PC-9 (cell line): Measurements from ENCODE around the gene TBX20. TPM values are rescaled to one million over a fixed set of nuclear protein-coding genes. Genes with fewer than 3 reads are reported as not detected.
"Not testable (repeated sequence)": the region's sequence is repeated elsewhere in the genome, so short reads cannot be mapped to it uniquely, and the experiment has no call there.

Experiments
- BruUV-seq: library from RNA; stranded (reverse); fragments of 400-500 nt; replicated peaks from 2 replicates; lab custom pipeline; 2021; lab: Mats Ljungman, UMichigan
- CTCF ChIA-PET: fragments of 300-600 bp; sonication (Branson Sonifier 250); formaldehyde crosslinking; loops from one replicate; lab custom pipeline; 2022; ENCODE audit warnings: antibody characterized with exemption; lab: Charles Lee
- POLR2A ChIA-PET: fragments of 300-600 bp; sonication (Branson Sonifier 250); formaldehyde crosslinking; loops from one replicate; lab custom pipeline; 2022; ENCODE audit warnings: antibody characterized with exemption; ENCODE audit not compliant: unreplicated experiment; lab: Charles Lee
- DNase-seq, 2 experiments: peaks; one replicate each; pipeline versions ENCODE4 v3.0.0 to v3.0.0-alpha.2; 2015 to 2022; ENCODE audit warnings: mixed read lengths in 1 of 2
- H2AFZ ChIP-seq: fragments of 200-600 bp; sonication (generic); 2 replicates; pipeline ENCODE4 v1.8.1; 2017; ENCODE audit warnings: antibody characterized with exemption
- H3F3A ChIP-seq: fragments of 200-600 bp; sonication (generic); 2 replicates; pipeline ENCODE4 v1.8.1; 2017; ENCODE audit warnings: antibody characterized with exemption, mild to moderate bottlenecking, low read depth; ENCODE audit not compliant: insufficient read depth
- H3K27ac ChIP-seq: fragments of 200-600 bp; sonication (generic); 2 replicates; pipeline ENCODE4 v1.6.1; 2016; ENCODE audit warnings: mixed run types
- H3K27me3 ChIP-seq: fragments of 200-600 bp; sonication (generic); 2 replicates; pipeline ENCODE4 v1.6.1; 2016; ENCODE audit warnings: low read depth, mixed run types; ENCODE audit not compliant: insufficient read depth
- H3K36me3 ChIP-seq: fragments of 200-600 bp; sonication (generic); 2 replicates; pipeline ENCODE4 v1.6.1; 2016; ENCODE audit warnings: low read depth, mixed run types
- H3K4me1 ChIP-seq: fragments of 200-600 bp; sonication (generic); replicated peaks from 2 replicates; pipeline ENCODE4 v1.6.1; 2016; ENCODE audit warnings: mixed run types; ENCODE audit not compliant: insufficient read depth
- H3K4me2 ChIP-seq: fragments of 200-600 bp; sonication (generic); 2 replicates; pipeline ENCODE4 v1.6.1; 2017; ENCODE audit warnings: mixed run types
- H3K4me3 ChIP-seq: fragments of 200-600 bp; sonication (generic); 2 replicates; pipeline ENCODE4 v1.6.1; 2016; ENCODE audit warnings: mixed run types
- H3K79me2 ChIP-seq: fragments of 200-600 bp; sonication (generic); 2 replicates; pipeline ENCODE4 v1.6.1; 2017; ENCODE audit warnings: low read depth, mixed run types
- H3K9me2 ChIP-seq: fragments of 200-600 bp; sonication (generic); 2 replicates; pipeline ENCODE4 v1.8.1; 2017; ENCODE audit warnings: mild to moderate bottlenecking; ENCODE audit not compliant: insufficient read depth
- H3K9me3 ChIP-seq: fragments of 200-600 bp; sonication (generic); 2 replicates; pipeline ENCODE4 v1.8.1; 2016; ENCODE audit warnings: low read depth; ENCODE audit not compliant: insufficient read depth
- H4K20me1 ChIP-seq: fragments of 200-600 bp; sonication (generic); 2 replicates; pipeline ENCODE4 v1.8.1; 2017; ENCODE audit not compliant: insufficient read depth
- intact Hi-C: fragments of 100-400 bp; cut with micrococcal nuclease; formaldehyde crosslinking; loops from one replicate; pipeline ENCODE4 v1.10.0; 2022; ENCODE audit not compliant: unreplicated experiment
- total RNA-seq: library from RNA; stranded (reverse); gene quantifications from 2 replicates; pipeline ENCODE4 v1.2.3, GENCODE V29; 2021

The TBX20 gene
- total RNA-seq, 1 experiment from 2014 or later = 1.1 TPM

DNA sequence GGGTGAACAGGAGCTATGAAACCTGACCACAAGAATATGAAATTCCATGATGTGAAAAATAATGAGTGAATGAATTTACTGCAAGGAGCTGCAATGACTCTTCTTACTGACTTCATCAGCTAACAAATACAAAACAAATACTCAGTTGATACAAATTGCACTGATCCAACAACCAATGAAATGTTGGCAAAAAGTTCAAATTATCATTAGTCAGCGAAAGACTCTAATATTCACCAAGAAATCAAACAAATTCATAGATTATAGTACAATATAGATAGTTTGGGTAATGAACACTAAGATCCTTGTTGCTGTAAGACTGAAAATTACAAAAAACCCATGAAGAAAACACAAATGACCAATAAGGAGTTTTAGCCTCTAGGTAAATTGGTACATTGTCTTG lies 49.0 kb downstream of the TBX20 start:
- intact Hi-C loops, H3K36me3 ChIP-seq, H3K4me3 ChIP-seq, H4K20me1 ChIP-seq, H3K4me2 ChIP-seq, DNase-seq, H3K79me2 ChIP-seq, H3K9me3 ChIP-seq, H2AFZ ChIP-seq, H3K27ac ChIP-seq, H3K27me3 ChIP-seq, CTCF ChIA-PET, BruUV-seq, H3F3A ChIP-seq, POLR2A ChIA-PET, H3K9me2 ChIP-seq: not testable (repeated sequence)
- peaks cover 11% of the 10 kb centered on the region for H3K4me1 ChIP-seq

DNA sequence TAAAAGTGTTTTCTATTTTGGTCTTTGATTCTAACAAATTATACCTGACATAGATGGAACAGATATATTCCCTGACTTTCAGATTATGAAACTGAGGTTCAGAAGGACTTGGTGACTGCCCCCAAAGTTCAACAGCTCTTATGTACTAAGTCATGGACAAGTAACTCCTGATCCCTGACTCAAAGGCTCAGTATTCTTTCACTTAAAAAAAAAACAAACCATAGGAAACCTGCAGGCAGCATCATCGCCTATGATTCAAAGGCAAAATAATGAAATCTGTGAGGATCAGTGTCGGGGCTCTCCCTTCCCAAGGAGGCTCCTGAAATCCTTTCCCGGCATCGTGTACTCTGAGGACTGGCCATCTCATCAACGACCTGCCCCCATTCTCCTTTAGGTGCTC lies 49.9 kb downstream of the TBX20 start:
- H3K4me3 ChIP-seq, DNase-seq, CTCF ChIA-PET, H3K9me3 ChIP-seq, intact Hi-C loops, H3K27me3 ChIP-seq, H2AFZ ChIP-seq, H4K20me1 ChIP-seq, H3K9me2 ChIP-seq, H3K4me2 ChIP-seq, BruUV-seq, H3F3A ChIP-seq, H3K27ac ChIP-seq, POLR2A ChIA-PET, H3K36me3 ChIP-seq, H3K79me2 ChIP-seq: not testable (repeated sequence)
- peaks cover 19% of the 10 kb centered on the region for H3K4me1 ChIP-seq

GRCh38 chr7:35202353-35202752 lies 51.5 kb downstream of the TBX20 start:
- Histone ChIP-seq H3K4me1 (peaks cover 36% of the 10 kb centered on the region), H3F3A (peaks cover 17% of the 10 kb centered on the region)
- H3K27ac ChIP-seq, intact Hi-C loops, H3K4me2 ChIP-seq, DNase-seq, BruUV-seq, POLR2A ChIA-PET, H3K36me3 ChIP-seq, H3K79me2 ChIP-seq, H3K9me2 ChIP-seq, H3K9me3 ChIP-seq, H4K20me1 ChIP-seq, H3K4me3 ChIP-seq, H3K27me3 ChIP-seq, H2AFZ ChIP-seq: not testable (repeated sequence)
- CTCF ChIA-PET = interaction anchor here (0.6 kb wide), 1 partner anchor 1068 kb away, joined by 3 read pairs; no protein-coding TSS in a partner anchor

DNA sequence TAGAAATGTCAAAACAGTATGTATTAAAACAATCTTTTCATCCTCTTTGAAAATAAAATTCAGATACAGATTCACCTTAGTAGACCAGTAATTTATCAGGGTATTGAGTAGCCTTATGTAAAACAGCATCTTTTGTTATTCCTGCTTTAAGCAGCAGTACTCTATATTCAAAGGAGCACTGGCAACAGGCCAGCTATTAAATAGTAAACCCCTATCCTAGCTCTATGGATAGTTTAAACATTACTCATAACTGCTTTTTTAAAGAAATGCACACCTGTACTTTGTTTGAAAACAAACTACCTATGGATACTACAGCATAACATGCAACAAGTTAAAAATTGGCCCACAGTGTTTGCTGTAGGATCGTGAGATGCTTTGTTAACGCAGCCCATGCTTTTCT lies 53.7 kb downstream of the TBX20 start:
- intact Hi-C loops, H3K4me3 ChIP-seq, H4K20me1 ChIP-seq, H3K9me2 ChIP-seq, H3K9me3 ChIP-seq, H3K79me2 ChIP-seq, H2AFZ ChIP-seq, BruUV-seq, H3K36me3 ChIP-seq, H3K27me3 ChIP-seq, CTCF ChIA-PET, POLR2A ChIA-PET: not testable (repeated sequence)
- H3K4me2 ChIP-seq = peak overlapping the region; percentile 51
- peaks cover 17% of the 10 kb centered on the region for H3F3A ChIP-seq
- peak; percentile 21 to 80 for DNase-seq
- H3K4me1 ChIP-seq = peaks cover 39% of the 10 kb centered on the region
- peak overlapping the region; percentile 91; the same call in 1 of the 2 replicates for H3K27ac ChIP-seq

DNA sequence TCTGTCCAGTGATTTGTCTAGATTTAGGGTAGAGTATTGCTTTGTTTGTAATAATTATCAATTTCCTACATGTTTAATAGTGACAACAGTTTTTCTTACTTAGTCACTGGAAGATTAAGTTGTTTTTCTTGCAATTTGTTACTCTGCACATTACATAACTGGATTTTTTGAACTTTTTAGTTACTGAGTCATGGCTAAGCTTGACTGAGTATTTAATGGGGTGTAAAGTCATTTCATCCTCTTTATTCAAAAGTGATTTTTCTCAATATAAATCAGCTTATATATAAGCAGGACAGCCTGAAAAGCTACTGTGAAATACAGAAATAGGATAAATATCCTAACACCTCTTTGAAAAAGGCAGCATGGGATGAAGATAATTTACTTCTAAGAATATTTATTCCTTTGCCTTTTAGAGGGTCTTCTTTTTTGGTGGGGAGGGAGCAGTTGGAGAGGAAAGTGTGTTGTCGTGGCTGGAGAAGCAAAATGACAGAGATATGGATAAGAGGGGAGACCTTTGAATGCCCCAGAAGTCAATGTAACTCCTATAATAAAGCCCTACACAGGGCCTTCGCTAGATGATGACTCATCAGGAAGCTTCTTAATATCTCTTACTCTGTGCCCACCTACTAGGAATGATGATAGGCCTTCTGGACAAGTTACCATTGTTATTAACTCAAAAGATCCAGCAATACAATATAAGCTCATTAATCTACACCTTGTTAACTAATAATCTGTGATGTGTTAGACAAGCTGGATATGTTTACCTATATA lies 55.3 kb downstream of the TBX20 start:
- H2AFZ ChIP-seq, H3K9me2 ChIP-seq, BruUV-seq, H3K27me3 ChIP-seq, H3K9me3 ChIP-seq, POLR2A ChIA-PET, CTCF ChIA-PET, H4K20me1 ChIP-seq, H3K36me3 ChIP-seq, H3K79me2 ChIP-seq: not testable (repeated sequence)
- Histone ChIP-seq H3K4me2 (peak overlapping the region; percentile 72), H3K4me3 (peak overlapping the region; percentile 20; the same call in 1 of the 2 replicates), H3K4me1 (peaks cover 39% of the 10 kb centered on the region), H3F3A (peaks cover 17% of the 10 kb centered on the region), H3K27ac (peak overlapping the region; percentile 91)
- intact Hi-C loops = loop anchor here (10.0 kb wide), 3 partner anchors 46 to 706 kb away; no protein-coding TSS in a partner anchor
- peak in 1 of 2 experiments; percentile 88 for DNase-seq

DNA sequence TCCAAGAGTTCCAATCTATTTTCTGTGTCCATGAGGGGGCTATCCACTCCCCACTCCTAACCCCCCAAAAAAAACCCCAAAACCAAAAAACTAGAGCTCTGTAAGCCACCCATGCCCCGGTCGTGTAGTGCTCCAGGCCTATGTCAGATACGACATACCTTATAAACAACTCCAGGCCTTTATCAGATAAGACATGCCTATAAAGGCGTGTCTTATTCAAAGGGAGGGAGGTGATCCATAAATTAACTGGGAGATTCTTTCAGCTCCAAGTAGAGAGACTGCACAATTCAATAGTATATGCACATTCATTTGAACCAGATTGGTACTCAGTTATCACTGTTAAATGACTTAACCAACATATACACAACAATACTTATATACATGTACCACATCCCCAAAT lies 62.3 kb downstream of the TBX20 start:
- H3K79me2 ChIP-seq, H3F3A ChIP-seq, POLR2A ChIA-PET, H3K4me2 ChIP-seq, H3K9me3 ChIP-seq, H3K36me3 ChIP-seq, H3K27ac ChIP-seq, DNase-seq, H4K20me1 ChIP-seq, BruUV-seq, H3K9me2 ChIP-seq, H3K4me1 ChIP-seq, H3K4me3 ChIP-seq, H2AFZ ChIP-seq, H3K27me3 ChIP-seq: not testable (repeated sequence)
- CTCF ChIA-PET = interaction anchor here (0.5 kb wide), 1 partner anchor 154 kb away, joined by 11 read pairs; the partner anchor contains the start of gene DPY19L1
- intact Hi-C loops = loop anchor here (2.0 to 10.0 kb wide), 4 partner anchors 53 to 713 kb away; no protein-coding TSS in a partner anchor
